HG03025 (cell line): ENCODE results near the gene CREM.

Experiments used
- ATAC-seq: cut with Tn5 transposase; IDR thresholded peaks from one replicate; pipeline ENCODE4 v1.9.1; 2021; ENCODE audit warnings: mild to moderate bottlenecking, moderate library complexity; ENCODE audit not compliant: unreplicated experiment, low FRiP score

The CREM gene

GRCh38 chr10:35259769-35260397, 133.2 kb downstream of the CREM start:
- ATAC-seq = no peak

- ATAC-seq = no peak
Measured at GRCh38 chr10:35262436-35262835, 135.8 kb downstream of the CREM start.
